K562 (cell line): Measurements from ENCODE around the gene ACTL10. TPM values are rescaled to one million over a fixed set of nuclear protein-coding genes. Genes with fewer than 3 reads are reported as not detected.

Experiments used
- DPF2 ChIP-seq: fragments of 450-650 bp; IDR thresholded peaks from 2 replicates; pipeline ENCODE4 v1.6.1; 2016
- GTF2E2 ChIP-seq: fragments of 200-800 bp; sonication (Bioruptor generic); IDR thresholded peaks from 2 replicates; pipeline ENCODE4 v1.6.1; 2016; ENCODE audit warnings: missing genetic modification characterization, missing compliant biosample characterization
- MCM3 ChIP-seq: fragments of 450-650 bp; IDR thresholded peaks from 2 replicates; pipeline ENCODE4 v1.6.1; 2016
- PYGO2 ChIP-seq: fragments of 450-650 bp; IDR thresholded peaks from 2 replicates; pipeline ENCODE4 v1.6.1; 2016; ENCODE audit warnings: mild to moderate bottlenecking, missing genetic modification characterization, moderate library complexity, missing compliant biosample characterization
- TBL1XR1 ChIP-seq, 2 experiments: IDR thresholded peaks; 2 replicates each; pipeline ENCODE4 v1.6.1; 2012; ENCODE audit warnings: improper control_type of control experiment in 2 of 2, low read length in 2 of 2, mild to moderate bottlenecking in 1 of 2
- YBX1 ChIP-seq: fragments of 450-650 bp; IDR thresholded peaks from 2 replicates; pipeline ENCODE4 v1.7.1; 2016; ENCODE audit warnings: mild to moderate bottlenecking
- ZBTB17 ChIP-seq: fragments of 450-650 bp; formaldehyde crosslinking; IDR thresholded peaks from 2 replicates; pipeline ENCODE4 v1.4.0; 2020; ENCODE audit warnings: mild to moderate bottlenecking
- ZNF324 ChIP-seq: fragments of 250-450 bp; sonication (Bioruptor Pico); IDR thresholded peaks from 2 replicates; pipeline ENCODE4 v1.4.0; 2020; ENCODE audit warnings: mild to moderate bottlenecking
- ZNF444 ChIP-seq: fragments of 250-450 bp; sonication (Bioruptor Pico); IDR thresholded peaks from 2 replicates; pipeline ENCODE4 v1.4.0; 2020; ENCODE audit warnings: mild to moderate bottlenecking, moderate library complexity
- ZNF668 ChIP-seq: fragments of 250-450 bp; sonication (Bioruptor Pico); IDR thresholded peaks from 2 replicates; pipeline ENCODE4 v1.8.0; 2022; ENCODE audit warnings: mild to moderate bottlenecking, inconsistent platforms
- ZNF764 ChIP-seq: fragments of 250-450 bp; sonication (Bioruptor Pico); IDR thresholded peaks from 2 replicates; pipeline ENCODE4 v1.4.0; 2020; ENCODE audit warnings: low read depth, mild to moderate bottlenecking, moderate library complexity
- polyA plus RNA-seq, 8 experiments: library from polyadenylated mRNA; depleted of rRNA in 4 of 8; stranded (reverse) in 5 of 8; unstranded in 3 of 8; fragments of >200 nt; fragmentation: Nextera tagmentation in 2 of 8; fragmentation: Illumina TruSeq in 1 of 8; extraction: Ambion mirVana in 2 of 8; extraction: Trizol in 1 of 8; gene quantifications; 2 replicates each; pipeline versions ENCODE4 v1.2.1 to v1.2.3, GENCODE V29; 2011 to 2014; ENCODE audit warnings: inconsistent platforms in 1 of 8, missing spikeins in 1 of 8
- total RNA-seq, 7 experiments: library from RNA; depleted of rRNA in 6 of 7; stranded (reverse); fragments of >200 nt in 6 of 7; fragmentation: Illumina TruSeq in 2 of 7; extraction: Trizol in 2 of 7; gene quantifications; 2 replicates each; pipeline versions ENCODE4 v1.2.1 to v1.2.3, GENCODE V29; 2011 to 2021; ENCODE audit warnings: low replicate concordance in 1 of 7
- TF ChIP-seq, protein P1 (sequence below): fragments of 450-650 bp; IDR thresholded peaks from 2 replicates; pipeline ENCODE4 v1.6.1; 2016; ENCODE audit warnings: low read depth
- TF ChIP-seq, protein P2 (sequence below): sonication (generic); formaldehyde crosslinking; IDR thresholded peaks from 2 replicates; pipeline ENCODE4 v1.8.1; 2022; ENCODE audit warnings: missing genetic modification reagents
- TF ChIP-seq, protein P3 (sequence below): fragments of 450-650 bp; IDR thresholded peaks from one replicate; pipeline ENCODE4 v1.6.1; 2018; ENCODE audit warnings: mild to moderate bottlenecking, moderate library complexity; ENCODE audit not compliant: partially characterized antibody
- TF ChIP-seq, protein P4 (sequence below): sonication (generic); formaldehyde crosslinking; IDR thresholded peaks from 2 replicates; pipeline ENCODE4 v1.8.0; 2022; ENCODE audit warnings: mild to moderate bottlenecking, missing genetic modification reagents

ACTL10 gene
- total and polyA plus RNA-seq, 9 of the 15 experiments (the other 6 are each of a cell fraction or from before 2014, with no cell fraction given) = 0.07 to 0.14 TPM; not detected in 7

DNA sequence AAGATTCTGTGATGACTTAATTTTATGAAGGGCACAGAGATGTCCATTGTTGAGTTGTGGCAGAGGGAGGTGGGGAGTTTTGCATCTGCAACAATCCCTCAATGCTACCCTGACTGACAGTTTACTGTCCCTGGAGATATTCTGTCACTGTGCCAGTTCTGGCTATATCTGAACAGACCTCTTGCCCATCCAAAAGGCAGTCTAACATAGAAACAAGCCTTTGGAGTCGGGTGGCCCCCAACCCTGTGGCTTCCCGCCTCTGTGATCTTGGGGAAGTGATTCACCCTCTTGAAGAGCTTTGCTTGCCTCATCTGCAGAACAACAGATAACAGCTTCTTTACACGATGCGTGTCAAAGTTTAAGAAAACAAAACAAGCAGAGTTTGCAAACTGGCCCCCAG is 23.2 kb downstream of the ACTL10 start (continued):
- peak; percentile 42 to 72; a peak in 1 of 4 replicates for TF ChIP-seq TBL1XR1 (IDR thresholded peaks at IDR 0.05; ENCODE audit: low read length in 2 of 2)
- TF ChIP-seq MCM3 = no peak
- 0 out of 2 replicates have a peak, but pooled peaks have one; percentile 40 for TF ChIP-seq ZBTB17
- TF ChIP-seq ZNF324 = no peak
- no peak for TF ChIP-seq ZNF444 (CRISPR knock-in tag)
- TF ChIP-seq, protein P1, sequence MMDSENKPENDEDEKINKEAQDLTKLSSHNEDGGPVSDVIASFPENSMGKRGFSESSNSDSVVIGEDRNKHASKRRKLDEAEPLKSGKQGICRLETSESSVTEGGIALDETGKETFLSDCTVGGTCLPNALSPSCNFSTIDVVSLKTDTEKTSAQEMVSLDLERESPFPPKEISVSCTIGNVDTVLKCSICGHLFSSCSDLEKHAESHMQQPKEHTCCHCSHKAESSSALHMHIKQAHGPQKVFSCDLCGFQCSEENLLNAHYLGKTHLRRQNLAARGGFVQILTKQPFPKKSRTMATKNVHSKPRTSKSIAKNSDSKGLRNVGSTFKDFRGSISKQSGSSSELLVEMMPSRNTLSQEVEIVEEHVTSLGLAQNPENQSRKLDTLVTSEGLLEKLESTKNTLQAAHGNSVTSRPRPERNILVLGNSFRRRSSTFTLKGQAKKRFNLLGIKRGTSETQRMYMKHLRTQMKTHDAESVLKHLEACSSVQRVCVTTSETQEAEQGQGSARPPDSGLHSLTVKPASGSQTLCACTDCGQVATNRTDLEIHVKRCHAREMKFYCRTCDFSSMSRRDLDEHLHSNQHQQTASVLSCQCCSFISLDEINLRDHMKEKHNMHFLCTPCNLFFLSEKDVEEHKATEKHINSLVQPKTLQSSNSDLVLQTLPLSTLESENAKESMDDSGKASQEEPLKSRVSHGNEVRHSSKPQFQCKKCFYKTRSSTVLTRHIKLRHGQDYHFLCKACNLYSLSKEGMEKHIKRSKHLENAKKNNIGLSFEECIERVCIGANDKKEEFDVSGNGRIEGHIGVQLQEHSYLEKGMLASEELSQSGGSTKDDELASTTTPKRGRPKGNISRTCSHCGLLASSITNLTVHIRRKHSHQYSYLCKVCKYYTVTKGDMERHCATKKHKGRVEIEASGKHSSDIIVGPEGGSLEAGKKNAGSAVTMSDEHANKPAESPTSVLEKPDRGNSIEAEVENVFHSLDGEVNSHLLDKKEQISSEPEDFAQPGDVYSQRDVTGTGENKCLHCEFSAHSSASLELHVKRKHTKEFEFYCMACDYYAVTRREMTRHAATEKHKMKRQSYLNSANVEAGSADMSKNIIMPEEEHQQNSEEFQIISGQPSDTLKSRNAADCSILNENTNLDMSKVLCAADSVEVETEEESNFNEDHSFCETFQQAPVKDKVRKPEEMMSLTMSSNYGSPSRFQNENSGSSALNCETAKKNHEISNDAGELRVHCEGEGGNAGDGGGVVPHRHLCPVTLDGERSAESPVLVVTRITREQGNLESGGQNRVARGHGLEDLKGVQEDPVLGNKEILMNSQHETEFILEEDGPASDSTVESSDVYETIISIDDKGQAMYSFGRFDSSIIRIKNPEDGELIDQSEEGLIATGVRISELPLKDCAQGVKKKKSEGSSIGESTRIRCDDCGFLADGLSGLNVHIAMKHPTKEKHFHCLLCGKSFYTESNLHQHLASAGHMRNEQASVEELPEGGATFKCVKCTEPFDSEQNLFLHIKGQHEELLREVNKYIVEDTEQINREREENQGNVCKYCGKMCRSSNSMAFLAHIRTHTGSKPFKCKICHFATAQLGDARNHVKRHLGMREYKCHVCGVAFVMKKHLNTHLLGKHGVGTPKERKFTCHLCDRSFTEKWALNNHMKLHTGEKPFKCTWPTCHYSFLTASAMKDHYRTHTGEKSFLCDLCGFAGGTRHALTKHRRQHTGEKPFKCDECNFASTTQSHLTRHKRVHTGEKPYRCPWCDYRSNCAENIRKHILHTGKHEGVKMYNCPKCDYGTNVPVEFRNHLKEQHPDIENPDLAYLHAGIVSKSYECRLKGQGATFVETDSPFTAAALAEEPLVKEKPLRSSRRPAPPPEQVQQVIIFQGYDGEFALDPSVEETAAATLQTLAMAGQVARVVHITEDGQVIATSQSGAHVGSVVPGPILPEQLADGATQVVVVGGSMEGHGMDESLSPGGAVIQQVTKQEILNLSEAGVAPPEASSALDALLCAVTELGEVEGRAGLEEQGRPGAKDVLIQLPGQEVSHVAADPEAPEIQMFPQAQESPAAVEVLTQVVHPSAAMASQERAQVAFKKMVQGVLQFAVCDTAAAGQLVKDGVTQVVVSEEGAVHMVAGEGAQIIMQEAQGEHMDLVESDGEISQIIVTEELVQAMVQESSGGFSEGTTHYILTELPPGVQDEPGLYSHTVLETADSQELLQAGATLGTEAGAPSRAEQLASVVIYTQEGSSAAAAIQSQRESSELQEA = no peak
- TF ChIP-seq YBX1 = no peak
- TF ChIP-seq, protein P2, sequence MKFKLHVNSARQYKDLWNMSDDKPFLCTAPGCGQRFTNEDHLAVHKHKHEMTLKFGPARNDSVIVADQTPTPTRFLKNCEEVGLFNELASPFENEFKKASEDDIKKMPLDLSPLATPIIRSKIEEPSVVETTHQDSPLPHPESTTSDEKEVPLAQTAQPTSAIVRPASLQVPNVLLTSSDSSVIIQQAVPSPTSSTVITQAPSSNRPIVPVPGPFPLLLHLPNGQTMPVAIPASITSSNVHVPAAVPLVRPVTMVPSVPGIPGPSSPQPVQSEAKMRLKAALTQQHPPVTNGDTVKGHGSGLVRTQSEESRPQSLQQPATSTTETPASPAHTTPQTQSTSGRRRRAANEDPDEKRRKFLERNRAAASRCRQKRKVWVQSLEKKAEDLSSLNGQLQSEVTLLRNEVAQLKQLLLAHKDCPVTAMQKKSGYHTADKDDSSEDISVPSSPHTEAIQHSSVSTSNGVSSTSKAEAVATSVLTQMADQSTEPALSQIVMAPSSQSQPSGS (CRISPR knock-in tag) = no peak
- TF ChIP-seq GTF2E2 (tag) = no peak
- peak; percentile 96 for TF ChIP-seq DPF2
- TF ChIP-seq PYGO2 (tag) = no peak
- TF ChIP-seq, protein P3, sequence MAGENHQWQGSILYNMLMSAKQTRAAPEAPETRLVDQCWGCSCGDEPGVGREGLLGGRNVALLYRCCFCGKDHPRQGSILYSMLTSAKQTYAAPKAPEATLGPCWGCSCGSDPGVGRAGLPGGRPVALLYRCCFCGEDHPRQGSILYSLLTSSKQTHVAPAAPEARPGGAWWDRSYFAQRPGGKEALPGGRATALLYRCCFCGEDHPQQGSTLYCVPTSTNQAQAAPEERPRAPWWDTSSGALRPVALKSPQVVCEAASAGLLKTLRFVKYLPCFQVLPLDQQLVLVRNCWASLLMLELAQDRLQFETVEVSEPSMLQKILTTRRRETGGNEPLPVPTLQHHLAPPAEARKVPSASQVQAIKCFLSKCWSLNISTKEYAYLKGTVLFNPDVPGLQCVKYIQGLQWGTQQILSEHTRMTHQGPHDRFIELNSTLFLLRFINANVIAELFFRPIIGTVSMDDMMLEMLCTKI = no peak
- TF ChIP-seq, protein P4, sequence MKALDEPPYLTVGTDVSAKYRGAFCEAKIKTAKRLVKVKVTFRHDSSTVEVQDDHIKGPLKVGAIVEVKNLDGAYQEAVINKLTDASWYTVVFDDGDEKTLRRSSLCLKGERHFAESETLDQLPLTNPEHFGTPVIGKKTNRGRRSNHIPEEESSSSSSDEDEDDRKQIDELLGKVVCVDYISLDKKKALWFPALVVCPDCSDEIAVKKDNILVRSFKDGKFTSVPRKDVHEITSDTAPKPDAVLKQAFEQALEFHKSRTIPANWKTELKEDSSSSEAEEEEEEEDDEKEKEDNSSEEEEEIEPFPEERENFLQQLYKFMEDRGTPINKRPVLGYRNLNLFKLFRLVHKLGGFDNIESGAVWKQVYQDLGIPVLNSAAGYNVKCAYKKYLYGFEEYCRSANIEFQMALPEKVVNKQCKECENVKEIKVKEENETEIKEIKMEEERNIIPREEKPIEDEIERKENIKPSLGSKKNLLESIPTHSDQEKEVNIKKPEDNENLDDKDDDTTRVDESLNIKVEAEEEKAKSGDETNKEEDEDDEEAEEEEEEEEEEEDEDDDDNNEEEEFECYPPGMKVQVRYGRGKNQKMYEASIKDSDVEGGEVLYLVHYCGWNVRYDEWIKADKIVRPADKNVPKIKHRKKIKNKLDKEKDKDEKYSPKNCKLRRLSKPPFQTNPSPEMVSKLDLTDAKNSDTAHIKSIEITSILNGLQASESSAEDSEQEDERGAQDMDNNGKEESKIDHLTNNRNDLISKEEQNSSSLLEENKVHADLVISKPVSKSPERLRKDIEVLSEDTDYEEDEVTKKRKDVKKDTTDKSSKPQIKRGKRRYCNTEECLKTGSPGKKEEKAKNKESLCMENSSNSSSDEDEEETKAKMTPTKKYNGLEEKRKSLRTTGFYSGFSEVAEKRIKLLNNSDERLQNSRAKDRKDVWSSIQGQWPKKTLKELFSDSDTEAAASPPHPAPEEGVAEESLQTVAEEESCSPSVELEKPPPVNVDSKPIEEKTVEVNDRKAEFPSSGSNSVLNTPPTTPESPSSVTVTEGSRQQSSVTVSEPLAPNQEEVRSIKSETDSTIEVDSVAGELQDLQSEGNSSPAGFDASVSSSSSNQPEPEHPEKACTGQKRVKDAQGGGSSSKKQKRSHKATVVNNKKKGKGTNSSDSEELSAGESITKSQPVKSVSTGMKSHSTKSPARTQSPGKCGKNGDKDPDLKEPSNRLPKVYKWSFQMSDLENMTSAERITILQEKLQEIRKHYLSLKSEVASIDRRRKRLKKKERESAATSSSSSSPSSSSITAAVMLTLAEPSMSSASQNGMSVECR = no peak
- TF ChIP-seq ZNF764 (CRISPR knock-in tag) = no peak
- no peak for TF ChIP-seq ZNF668 (CRISPR knock-in tag)
